Eye (tissue), 1 donor: ENCODE results near the gene TCP11L2.
A peak's percentile ranks its signal among the peaks of the same experiment; 100 is the strongest.
"Not testable (repeated sequence)": the region's sequence is repeated elsewhere in the genome, so short reads cannot be mapped to it uniquely, and the experiment has no call there.

Experiments
- DNase-seq: peaks from one replicate; pipeline ENCODE4 v3.0.0-alpha.2; 2015

Gene TCP11L2

GRCh38 chr12:106345746-106346145, 43.2 kb downstream of the TCP11L2 start:
- peak; percentile 65 for DNase-seq

DNA sequence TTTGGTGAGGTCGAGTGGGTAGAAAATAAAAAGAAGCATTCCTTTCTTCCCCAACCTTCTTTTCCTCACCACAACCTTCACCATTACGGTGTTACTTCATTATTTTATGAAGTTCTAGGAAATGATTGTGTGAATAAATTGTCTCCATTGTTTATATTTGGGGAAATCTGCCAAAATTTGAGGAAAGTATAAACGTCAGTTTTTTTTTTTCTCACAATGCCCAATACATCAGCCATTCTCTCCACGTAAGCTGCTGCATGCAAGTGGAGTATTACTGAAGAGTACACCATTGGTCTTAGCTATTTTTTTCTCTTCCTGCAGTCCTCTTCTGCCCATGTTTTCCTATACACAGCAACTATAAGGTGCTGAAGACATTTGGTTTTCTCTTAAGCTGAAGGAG, 45.9 kb downstream of the TCP11L2 start:
- no peak for DNase-seq

DNA sequence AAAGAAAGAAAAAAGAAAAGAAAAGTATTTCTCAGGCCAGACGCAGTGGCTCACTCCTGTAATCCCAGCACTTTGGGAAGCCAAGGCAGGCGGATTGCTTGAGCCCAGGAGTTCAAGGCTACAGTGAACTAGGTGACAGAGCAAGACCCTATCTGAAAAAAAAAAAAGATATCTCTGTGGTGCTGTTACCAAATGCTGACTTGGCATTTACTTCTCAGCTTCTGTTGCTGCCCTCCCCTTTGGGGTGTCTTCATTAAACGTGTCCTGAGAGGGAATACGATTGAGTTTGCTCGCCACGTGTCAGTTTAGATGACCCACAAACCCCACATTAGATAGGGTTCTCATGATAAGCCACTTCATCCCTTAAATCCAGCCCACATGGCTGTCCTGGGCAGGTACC, 50.6 kb downstream of the TCP11L2 start:
- DNase-seq: no peak

DNA sequence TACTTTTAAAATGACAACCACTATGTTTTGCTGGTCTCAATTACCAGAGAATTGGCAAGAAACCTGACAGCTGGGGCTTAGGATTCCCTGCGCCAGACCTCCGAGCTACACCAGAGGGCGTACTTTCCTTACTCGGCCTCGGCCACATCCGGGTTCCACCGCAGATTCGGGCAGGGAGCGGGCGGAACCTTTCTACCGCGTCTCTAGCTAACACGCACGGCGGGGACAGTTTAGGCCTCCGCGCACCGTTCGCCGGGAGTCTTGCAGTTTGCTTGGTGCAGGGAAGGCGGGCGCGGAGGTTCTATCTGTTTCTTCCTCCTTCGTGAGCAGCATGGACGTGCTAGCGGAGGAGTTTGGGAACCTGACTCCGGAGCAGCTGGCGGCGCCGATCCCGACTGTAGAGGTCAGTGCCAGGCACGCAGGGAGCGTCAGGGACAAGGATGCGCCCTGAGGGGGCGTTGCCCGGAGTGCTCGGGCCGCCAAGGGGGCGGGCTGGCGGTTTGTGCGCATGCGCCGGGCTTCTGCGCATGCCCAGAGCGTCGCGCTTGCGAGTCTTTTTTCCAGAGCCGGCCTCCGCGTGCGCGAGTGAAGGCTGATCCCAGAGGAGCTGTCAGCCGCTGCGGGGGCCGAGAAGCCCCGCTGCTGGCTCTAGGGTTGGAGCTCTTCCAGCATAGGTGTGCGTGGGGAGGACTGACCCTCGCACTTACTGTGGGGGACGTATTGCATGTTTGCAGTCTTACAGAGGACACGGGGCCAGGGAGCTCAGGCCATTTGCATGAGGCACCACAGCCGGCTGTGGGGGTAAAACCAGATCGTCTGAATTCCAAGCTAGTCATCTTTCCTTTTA, 55.2 kb downstream of the TCP11L2 start, which contains the start of gene POLR3B:
Gene POLR3B (plus strand): TSS at position 200 of the 847 bp plus-strand sequence. CDS start 132 bp downstream, at position 332.
- DNase-seq: peak; percentile 99

GRCh38 chr12:106358396-106359241, 56.1 kb downstream of the TCP11L2 start:
- no peak for DNase-seq

GRCh38 chr12:106359646-106360399, 57.3 kb downstream of the TCP11L2 start:
- no peak for DNase-seq

DNA sequence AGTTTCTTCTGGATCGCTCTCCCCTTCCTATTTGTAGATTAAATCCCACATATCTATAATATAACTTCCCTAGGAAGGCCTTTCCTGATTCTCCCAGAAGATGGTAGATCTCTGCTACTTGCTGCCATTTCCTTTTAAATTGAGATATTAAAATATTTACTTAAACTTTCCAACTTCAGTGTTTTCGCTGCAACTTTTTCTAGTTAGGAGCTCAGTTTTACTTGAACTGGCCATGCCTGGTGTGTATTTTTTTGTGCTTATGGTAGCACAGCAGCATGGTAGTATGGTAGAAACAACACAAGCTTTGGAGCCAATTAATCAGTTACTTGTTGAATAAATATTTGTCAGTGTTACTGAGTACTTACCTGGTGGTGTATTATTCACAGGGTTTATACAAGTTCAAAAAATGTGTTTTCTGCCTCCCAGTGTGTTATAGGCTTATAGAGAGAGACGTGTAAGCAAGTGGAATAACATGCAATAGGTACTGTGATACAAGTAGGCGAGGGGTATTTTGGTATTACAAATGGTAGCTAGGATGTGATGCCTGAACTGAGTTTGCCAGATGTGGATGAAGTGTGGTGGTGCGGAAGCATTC, 58.0 kb downstream of the TCP11L2 start:
- DNase-seq: no peak

GRCh38 chr12:106362971-106363370, 60.4 kb downstream of the TCP11L2 start:
- DNase-seq: no peak

GRCh38 chr12:106364261-106364660, 61.7 kb downstream of the TCP11L2 start:
- no peak for DNase-seq

DNA sequence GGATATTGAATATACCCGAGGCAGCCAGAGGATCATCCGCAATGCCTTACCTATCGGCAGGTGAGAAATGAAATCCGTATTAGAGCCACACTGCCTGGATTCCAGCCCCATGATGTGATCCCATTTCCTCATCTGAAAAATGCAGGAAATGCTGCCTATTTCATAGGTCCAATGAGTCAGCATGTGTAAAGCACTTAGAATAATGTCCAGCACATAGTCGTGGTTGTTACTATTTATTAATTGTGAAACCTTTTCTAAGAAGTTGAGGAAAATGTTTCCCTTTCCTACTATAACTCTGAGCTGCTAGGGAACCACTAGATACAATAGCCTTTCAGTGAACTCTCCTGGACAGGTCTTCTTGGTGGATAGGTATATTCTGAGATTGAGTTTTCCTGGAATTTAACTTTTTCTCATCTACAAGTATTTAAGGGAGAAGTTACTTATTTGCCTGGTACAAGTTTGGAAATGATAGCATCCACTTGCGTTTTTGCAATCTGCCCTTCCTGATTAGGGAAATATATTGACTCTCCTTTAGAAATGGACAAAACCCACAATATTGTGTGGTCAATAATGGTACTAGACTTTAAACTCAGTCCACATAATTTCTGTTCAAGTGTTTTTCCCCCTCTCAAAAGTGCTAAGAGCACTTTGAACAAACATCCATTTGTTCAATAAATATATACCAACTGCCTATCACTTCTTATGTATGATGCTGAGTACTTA, 67.3 kb downstream of the TCP11L2 start:
- no peak for DNase-seq

- no peak for DNase-seq
Measured at GRCh38 chr12:106378788-106379187, 76.3 kb downstream of the TCP11L2 start.

DNA sequence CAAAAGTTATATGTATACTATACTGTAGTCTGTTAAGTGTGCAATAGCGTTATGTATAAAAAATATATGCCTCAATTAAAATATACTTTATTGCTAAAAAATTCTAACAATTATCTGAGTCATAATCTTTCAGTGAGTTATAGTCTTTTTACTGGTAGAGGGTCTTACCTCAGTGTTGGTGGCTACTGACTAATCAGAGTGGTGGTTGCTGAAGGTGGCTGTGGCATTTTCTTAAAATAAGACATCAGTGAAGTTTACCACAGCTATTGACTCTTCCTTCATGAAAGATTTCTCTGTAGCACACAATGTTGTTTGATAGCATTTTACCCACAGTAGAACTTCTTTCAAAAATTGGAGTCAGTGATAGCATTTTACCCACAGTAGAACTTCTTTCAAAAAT, 78.4 kb downstream of the TCP11L2 start:
- DNase-seq: no peak

GRCh38 chr12:106381866-106382265, 79.3 kb downstream of the TCP11L2 start:
- not testable (repeated sequence) for DNase-seq

GRCh38 chr12:106386813-106387535, 84.4 kb downstream of the TCP11L2 start:
- no peak for DNase-seq

DNA sequence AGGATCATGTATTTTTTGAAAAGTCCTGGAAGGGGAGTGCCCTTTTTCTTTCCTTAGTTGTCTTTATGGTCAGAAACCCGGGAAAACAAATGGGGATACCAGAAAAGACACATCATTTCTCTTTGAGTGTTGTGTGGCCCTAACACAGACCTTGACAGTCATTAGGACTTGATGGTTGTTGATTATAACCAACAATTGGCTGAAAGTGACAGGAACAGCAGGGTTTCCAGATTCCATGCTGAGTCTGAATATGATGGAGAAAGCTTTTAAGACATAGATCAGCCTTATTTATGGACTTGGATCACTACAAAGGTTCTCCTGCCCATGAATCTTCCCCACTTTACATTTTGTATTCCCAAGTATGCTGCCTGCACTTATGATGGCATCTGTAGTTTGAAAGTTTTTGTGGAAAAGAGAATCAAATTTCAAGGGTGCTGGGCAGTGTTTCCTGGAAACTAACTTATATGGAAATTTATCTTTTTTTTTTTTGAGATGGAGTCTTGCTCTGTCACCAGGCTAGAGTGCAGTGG, 85.4 kb downstream of the TCP11L2 start:
- DNase-seq: peak; percentile 6

- DNase-seq: peak; percentile 24
Measured at GRCh38 chr12:106389151-106389550, 86.6 kb downstream of the TCP11L2 start.

GRCh38 chr12:106392759-106393158, 90.2 kb downstream of the TCP11L2 start:
- DNase-seq: no peak
